ENCODE data around the gene CCDC3.

- no peak for TF ChIP-seq POLR2A (IDR thresholded peaks at IDR 0.05)
- TF ChIP-seq, protein P1, sequence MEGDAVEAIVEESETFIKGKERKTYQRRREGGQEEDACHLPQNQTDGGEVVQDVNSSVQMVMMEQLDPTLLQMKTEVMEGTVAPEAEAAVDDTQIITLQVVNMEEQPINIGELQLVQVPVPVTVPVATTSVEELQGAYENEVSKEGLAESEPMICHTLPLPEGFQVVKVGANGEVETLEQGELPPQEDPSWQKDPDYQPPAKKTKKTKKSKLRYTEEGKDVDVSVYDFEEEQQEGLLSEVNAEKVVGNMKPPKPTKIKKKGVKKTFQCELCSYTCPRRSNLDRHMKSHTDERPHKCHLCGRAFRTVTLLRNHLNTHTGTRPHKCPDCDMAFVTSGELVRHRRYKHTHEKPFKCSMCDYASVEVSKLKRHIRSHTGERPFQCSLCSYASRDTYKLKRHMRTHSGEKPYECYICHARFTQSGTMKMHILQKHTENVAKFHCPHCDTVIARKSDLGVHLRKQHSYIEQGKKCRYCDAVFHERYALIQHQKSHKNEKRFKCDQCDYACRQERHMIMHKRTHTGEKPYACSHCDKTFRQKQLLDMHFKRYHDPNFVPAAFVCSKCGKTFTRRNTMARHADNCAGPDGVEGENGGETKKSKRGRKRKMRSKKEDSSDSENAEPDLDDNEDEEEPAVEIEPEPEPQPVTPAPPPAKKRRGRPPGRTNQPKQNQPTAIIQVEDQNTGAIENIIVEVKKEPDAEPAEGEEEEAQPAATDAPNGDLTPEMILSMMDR (IDR thresholded peaks at IDR 0.05), result no peak
Observed at GRCh38 chr10:12873172-12873571, 128.3 kb downstream of the CCDC3 start.
